Right atrium auricular region (tissue), 2 donors: ENCODE results near the gene PGAM2. TPM values are rescaled to one million over a fixed set of nuclear protein-coding genes. Genes with fewer than 3 reads are reported as not detected.

Source experiments
- DNase-seq: peaks from one replicate; pipeline ENCODE4 v3.0.0-alpha.2; 2019; ENCODE audit warnings: low spot score
- H3K27ac ChIP-seq, 2 donors: fragments of 200-600 bp; sonication (generic); 1 replicate in 1 of 2; 2 replicates in 1 of 2; pipeline ENCODE4 v1.5.1; 2016 to 2019
- H3K27me3 ChIP-seq, 2 donors: fragments of 200-600 bp; sonication (generic); one replicate each; pipeline versions ENCODE4 v1.5.1 to v1.6.0; 2017 to 2019
- H3K36me3 ChIP-seq: fragments of 200-600 bp; sonication (generic); one replicate; pipeline ENCODE4 v1.5.1; 2016
- H3K4me1 ChIP-seq, 2 donors: fragments of 200-600 bp; sonication (generic); one replicate each; pipeline versions ENCODE4 v1.5.1 to v1.6.0; 2017 to 2019
- H3K4me3 ChIP-seq, 2 donors: fragments of 200-600 bp; sonication (generic); 1 replicate in 1 of 2; 2 replicates in 1 of 2; pipeline ENCODE4 v1.5.1; 2017 to 2019; ENCODE audit warnings: mild to moderate bottlenecking in 1 of 2, moderate library complexity in 1 of 2
- H3K9me3 ChIP-seq, 2 donors: fragments of 200-600 bp; sonication (generic); one replicate each; pipeline ENCODE4 v1.5.1; 2019
- total RNA-seq, 2 donors: library from RNA; depleted of rRNA; stranded (reverse); fragments of >200 nt; gene quantifications; one replicate each; pipeline ENCODE4 v1.1.0, GENCODE V29; 2016
- TF ChIP-seq, protein P1 (sequence below), 2 donors: fragments of 200-600 bp; sonication (generic); IDR thresholded peaks; one replicate each; pipeline ENCODE4 v1.5.1; 2019; ENCODE audit warnings: antibody characterized with exemption in 2 of 2

Gene PGAM2
- total RNA-seq, 2 donors from 2014 or later, result 680 to 2,809 TPM

DNA sequence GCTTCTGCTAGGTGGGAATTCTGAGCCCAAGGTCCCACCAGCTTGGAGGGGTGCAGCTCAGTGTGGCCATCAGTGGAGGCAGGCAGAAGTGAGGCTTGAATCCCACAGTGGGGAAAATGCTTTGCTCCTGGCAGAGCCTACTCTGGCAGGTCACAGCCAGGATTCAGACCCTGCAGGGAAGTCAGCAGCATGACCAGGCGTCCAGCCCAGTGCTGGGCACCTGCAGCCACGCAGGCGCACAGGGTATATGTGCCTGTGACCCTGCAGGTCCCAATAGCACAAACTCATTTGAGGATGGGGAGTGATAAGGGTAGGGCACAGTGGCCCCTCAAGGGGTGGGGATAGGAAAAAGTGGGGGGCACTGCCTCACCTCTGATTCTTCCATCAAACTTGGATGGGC is 30.4 kb upstream of the PGAM2 start:
- TF ChIP-seq, protein P1, sequence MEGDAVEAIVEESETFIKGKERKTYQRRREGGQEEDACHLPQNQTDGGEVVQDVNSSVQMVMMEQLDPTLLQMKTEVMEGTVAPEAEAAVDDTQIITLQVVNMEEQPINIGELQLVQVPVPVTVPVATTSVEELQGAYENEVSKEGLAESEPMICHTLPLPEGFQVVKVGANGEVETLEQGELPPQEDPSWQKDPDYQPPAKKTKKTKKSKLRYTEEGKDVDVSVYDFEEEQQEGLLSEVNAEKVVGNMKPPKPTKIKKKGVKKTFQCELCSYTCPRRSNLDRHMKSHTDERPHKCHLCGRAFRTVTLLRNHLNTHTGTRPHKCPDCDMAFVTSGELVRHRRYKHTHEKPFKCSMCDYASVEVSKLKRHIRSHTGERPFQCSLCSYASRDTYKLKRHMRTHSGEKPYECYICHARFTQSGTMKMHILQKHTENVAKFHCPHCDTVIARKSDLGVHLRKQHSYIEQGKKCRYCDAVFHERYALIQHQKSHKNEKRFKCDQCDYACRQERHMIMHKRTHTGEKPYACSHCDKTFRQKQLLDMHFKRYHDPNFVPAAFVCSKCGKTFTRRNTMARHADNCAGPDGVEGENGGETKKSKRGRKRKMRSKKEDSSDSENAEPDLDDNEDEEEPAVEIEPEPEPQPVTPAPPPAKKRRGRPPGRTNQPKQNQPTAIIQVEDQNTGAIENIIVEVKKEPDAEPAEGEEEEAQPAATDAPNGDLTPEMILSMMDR (IDR thresholded peaks at IDR 0.05), result no peak
- H3K27ac ChIP-seq, result no peak overlapping the region
- no peak overlapping the region for H3K4me3 ChIP-seq
- H3K4me1 ChIP-seq, result peaks cover 0 to 24% of the 10 kb centered on the region in 2 donors
- H3K9me3 ChIP-seq, result no peaks in the 10 kb centered on the region
- H3K27me3 ChIP-seq, result no peaks in the 10 kb centered on the region
- no peaks in the 10 kb centered on the region for H3K36me3 ChIP-seq
- DNase-seq, result no peak

- H3K4me1 ChIP-seq, result peaks cover 0 to 20% of the 10 kb centered on the region in 2 donors
- H3K27me3 ChIP-seq, result no peaks in the 10 kb centered on the region
- H3K36me3 ChIP-seq, result no peaks in the 10 kb centered on the region
- no peak for DNase-seq
- TF ChIP-seq, protein P1 (IDR thresholded peaks at IDR 0.05), result no peak
- H3K27ac ChIP-seq, result peak overlapping the region in 1 of 2 donors; percentile 27
- no peaks in the 10 kb centered on the region for H3K9me3 ChIP-seq
- no peak overlapping the region for H3K4me3 ChIP-seq
These were observed 29.7 kb upstream of the PGAM2 start for GRCh38 chr7:44094883-44095592.

DNA sequence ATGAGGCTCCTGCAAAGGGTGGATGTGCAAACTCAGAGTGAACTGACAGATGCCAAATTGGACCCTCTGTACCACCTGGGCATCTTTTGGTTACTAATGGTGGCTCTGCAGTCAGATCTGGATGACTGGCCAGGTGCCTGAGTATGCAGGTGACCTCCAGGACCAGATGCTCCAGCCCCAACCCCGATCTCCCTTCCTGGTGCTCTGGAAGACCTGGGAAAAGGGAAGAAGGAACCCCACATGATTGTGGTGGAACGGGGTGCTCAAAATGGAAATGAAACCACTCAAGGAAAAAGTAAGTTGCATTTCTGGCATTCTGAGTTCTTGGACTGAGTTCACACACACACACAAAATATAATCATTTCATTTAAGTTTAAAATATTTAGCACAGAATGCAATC is 29.0 kb upstream of the PGAM2 start:
- Histone ChIP-seq H3K4me1 (peaks cover 0 to 17% of the 10 kb centered on the region in 2 donors), H3K36me3 (no peaks in the 10 kb centered on the region), H3K27me3 (no peaks in the 10 kb centered on the region), H3K9me3 (no peaks in the 10 kb centered on the region), H3K27ac (peak overlapping the region in 1 of 2 donors; percentile 27), H3K4me3 (no peak overlapping the region)
- TF ChIP-seq, protein P1 (IDR thresholded peaks at IDR 0.05), result no peak
- no peak for DNase-seq

GRCh38 chr7:44093102-44093641 is 27.8 kb upstream of the PGAM2 start:
- Histone ChIP-seq H3K36me3 (no peaks in the 10 kb centered on the region), H3K27me3 (no peaks in the 10 kb centered on the region), H3K27ac (no peak overlapping the region), H3K9me3 (no peaks in the 10 kb centered on the region), H3K4me3 (no peak overlapping the region), H3K4me1 (peaks cover 0 to 23% of the 10 kb centered on the region in 2 donors)
- DNase-seq, result no peak
- TF ChIP-seq, protein P1 (IDR thresholded peaks at IDR 0.05), result no peak

DNA sequence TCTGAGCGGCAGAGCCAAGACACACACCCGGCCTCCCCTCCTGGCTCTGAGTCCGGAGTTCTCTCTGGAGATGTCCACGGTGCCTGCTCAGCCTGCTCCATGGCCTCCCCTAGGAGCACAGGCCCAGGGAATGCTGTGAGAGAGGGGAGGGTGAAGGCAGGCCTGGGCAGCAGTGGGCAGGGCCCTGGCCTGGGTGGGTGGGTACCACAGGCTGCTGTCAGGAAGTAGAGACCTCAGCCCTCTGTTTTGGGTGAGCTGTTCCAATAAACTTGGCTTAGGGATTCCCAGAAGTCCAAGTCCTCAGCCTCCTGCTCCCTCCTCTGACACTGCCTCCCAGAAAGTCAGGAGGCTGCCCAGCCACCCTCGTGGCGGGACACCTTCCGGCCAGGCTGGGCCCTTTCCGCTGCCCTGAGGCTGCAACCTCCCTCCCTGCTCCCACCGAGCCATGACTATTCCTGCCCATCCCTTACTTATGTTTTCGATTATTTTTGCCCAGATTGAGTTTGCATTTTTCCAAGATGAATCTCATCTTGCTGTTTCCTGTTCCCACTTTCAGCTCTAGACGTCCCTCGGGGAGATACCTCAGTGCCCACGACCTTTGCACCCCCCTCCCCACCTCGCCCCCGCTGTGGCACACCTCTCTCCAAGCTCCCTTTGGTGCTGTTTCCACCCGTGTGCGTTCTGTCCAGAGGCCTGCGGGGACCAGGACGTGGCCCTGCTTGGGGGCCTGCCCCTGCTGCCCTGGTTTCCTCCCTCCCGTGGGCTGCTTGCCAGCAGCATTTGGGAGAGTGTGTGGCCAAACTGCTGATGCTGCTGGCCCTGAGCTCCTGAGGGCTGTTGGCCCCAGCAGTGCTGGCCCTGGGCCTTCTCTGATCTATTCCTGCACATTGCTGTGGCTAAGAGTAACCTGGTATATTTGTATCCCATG is 22.8 kb upstream of the PGAM2 start:
- Histone ChIP-seq H3K36me3 (no peaks in the 10 kb centered on the region), H3K4me3 (no peak overlapping the region), H3K9me3 (no peaks in the 10 kb centered on the region), H3K27ac (peak overlapping the region; percentile 73 to 83), H3K27me3 (no peaks in the 10 kb centered on the region), H3K4me1 (peaks cover 0 to 22% of the 10 kb centered on the region in 2 donors)
- TF ChIP-seq, protein P1 (IDR thresholded peaks at IDR 0.05), result no peak
- DNase-seq, result peak; percentile 80
